Body of pancreas (tissue), 4 donors: ENCODE results near the gene GAK.

Experiments used
- POLR2A ChIP-seq, 3 donors: fragments of 450-650 bp; IDR thresholded peaks; one replicate each; pipeline ENCODE4 v1.6.1; 2016; ENCODE audit warnings: antibody characterized with exemption in 3 of 3, mild to moderate bottlenecking in 2 of 3
- TF ChIP-seq, protein P1 (sequence below), 7 experiments: fragments of 450-650 bp in 4 of 7; fragments of 200-600 bp in 3 of 7; sonication (generic) in 3 of 7; IDR thresholded peaks; one replicate each; pipeline ENCODE4 v1.5.1; 2016 to 2019; ENCODE audit warnings: antibody characterized with exemption in 7 of 7

DNA sequence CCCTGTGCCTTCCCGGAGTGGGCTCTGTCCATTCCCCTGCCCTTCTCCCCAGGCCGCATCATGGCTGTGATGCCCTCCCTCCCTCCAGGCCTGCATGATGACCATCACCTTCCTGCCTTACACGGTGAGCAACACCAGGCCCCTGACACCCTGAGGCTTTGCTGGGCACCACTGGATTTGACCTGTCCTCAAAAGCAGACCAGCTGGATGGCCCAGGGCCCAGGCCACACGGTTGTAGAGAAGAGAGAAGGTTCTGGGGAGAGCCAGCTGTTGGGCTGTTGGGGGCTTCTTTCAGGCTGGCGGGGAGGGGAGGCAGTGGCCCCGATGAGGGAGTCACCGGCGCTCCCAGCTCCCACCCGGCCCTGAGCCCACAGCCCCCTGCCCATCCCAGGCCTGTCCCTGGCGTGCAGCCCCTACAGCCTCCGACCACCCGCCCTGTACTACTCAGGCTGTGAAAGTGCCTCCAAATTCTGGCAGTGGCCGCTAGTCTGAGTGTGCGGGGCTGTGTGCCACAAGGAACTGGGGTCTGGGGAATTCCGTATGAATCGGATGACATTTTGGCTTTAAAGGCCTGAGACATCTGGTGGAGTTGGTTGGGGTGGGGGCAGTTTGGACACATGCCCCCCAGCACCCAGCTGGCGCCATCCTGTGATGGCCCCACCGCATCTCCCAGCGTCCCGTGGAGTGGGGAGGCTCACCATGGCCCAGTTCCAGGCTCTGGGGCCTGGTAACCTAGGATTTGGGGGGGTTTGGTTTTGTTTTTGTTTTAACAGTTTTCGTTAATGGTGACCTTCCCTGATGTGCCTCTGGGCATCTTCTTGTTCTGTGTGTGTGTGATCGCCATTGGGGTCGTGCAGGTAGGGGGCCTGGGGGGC lies 19.7 kb upstream of the GAK start:
- TF ChIP-seq, protein P1, sequence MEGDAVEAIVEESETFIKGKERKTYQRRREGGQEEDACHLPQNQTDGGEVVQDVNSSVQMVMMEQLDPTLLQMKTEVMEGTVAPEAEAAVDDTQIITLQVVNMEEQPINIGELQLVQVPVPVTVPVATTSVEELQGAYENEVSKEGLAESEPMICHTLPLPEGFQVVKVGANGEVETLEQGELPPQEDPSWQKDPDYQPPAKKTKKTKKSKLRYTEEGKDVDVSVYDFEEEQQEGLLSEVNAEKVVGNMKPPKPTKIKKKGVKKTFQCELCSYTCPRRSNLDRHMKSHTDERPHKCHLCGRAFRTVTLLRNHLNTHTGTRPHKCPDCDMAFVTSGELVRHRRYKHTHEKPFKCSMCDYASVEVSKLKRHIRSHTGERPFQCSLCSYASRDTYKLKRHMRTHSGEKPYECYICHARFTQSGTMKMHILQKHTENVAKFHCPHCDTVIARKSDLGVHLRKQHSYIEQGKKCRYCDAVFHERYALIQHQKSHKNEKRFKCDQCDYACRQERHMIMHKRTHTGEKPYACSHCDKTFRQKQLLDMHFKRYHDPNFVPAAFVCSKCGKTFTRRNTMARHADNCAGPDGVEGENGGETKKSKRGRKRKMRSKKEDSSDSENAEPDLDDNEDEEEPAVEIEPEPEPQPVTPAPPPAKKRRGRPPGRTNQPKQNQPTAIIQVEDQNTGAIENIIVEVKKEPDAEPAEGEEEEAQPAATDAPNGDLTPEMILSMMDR (IDR thresholded peaks at IDR 0.05), result no peak
- TF ChIP-seq POLR2A (IDR thresholded peaks at IDR 0.05), result no peak
